Fibroblast of the aortic adventitia (primary cell): ENCODE results near the gene SSU72. TPM values are rescaled to one million over a fixed set of nuclear protein-coding genes. Genes with fewer than 3 reads are reported as not detected.

ENCODE experiments used
- DNase-seq: peaks from one replicate; pipeline ENCODE4 v3.0.0-alpha.2; 2010; ENCODE audit warnings: low read depth
- H3K4me3 ChIP-seq: 2 replicates; pipeline ENCODE4 v1.5.1; 2011; ENCODE audit warnings: low read depth, mild to moderate bottlenecking, control low read depth, low read length, moderate library complexity
- CTCF ChIP-seq: IDR thresholded peaks from 2 replicates; pipeline ENCODE4 v1.5.1; 2011; ENCODE audit warnings: mild to moderate bottlenecking, low read length, control low read depth, inconsistent platforms; ENCODE audit not compliant: insufficient read depth
- total RNA-seq: library from RNA; depleted of rRNA; stranded (reverse); fragments of >200 nt; gene quantifications from 2 replicates; pipeline ENCODE4 v1.2.3, GENCODE V29; 2012; ENCODE audit warnings: low replicate concordance

The SSU72 gene
- total RNA-seq, 1 donor: 78.2 TPM

- TF ChIP-seq CTCF: no peak
- DNase-seq: no peak
- H3K4me3 ChIP-seq: no peak overlapping the region
Observed at GRCh38 chr1:1567152-1567875, 7.3 kb downstream of the SSU72 start.

- H3K4me3 ChIP-seq: no peak overlapping the region
- no peak for TF ChIP-seq CTCF
- DNase-seq: no peak
Observed at GRCh38 chr1:1565340-1565739, 9.3 kb downstream of the SSU72 start.

GRCh38 chr1:1564268-1564667 is 10.4 kb downstream of the SSU72 start:
- no peak for TF ChIP-seq CTCF
- no peak for DNase-seq
- H3K4me3 ChIP-seq: no peak overlapping the region

DNA sequence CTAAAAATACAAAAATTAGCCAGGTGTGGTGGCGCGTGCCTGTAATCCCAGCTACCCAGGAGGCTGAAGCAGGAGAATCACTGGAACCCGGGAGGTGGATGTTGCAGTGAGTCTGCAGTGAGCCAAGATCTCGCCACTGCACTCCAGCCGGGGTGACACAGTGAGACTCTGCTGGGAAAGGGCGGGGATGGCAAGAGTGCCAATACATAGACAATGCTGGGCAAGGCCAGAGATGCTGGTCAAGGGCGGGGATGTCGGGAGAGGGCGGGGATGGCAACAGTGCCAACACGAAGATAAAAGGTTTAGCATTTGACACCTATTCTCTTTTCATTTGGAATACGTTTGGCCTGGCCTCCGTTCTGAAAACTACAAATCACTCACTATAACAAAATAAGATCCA is 11.0 kb downstream of the SSU72 start:
- TF ChIP-seq CTCF: no peak
- DNase-seq: no peak

GRCh38 chr1:1562556-1563195 is 12.0 kb downstream of the SSU72 start:
- DNase-seq: no peak
- no peak overlapping the region for H3K4me3 ChIP-seq
- no peak for TF ChIP-seq CTCF

More for the DNA sequence above, 11.0 kb downstream of the SSU72 start:
- no peak overlapping the region for H3K4me3 ChIP-seq

GRCh38 chr1:1561801-1562470 is 12.7 kb downstream of the SSU72 start:
- DNase-seq: no peak
- TF ChIP-seq CTCF: no peak
- no peak overlapping the region for H3K4me3 ChIP-seq
